Panc1 (cell line): Measurements from ENCODE around the gene LASP1. TPM values are rescaled to one million over a fixed set of nuclear protein-coding genes. Genes with fewer than 3 reads are reported as not detected.
A peak's percentile ranks its signal among the peaks of the same experiment; 100 is the strongest.

ENCODE experiments used
- ATAC-seq: fragments of 200-7000 bp; cut with Tn5 transposase; 2 replicates; pipeline ENCODE4 v1.9.1; 2020; ENCODE audit warnings: mild to moderate bottlenecking, moderate library complexity
- BruUV-seq: library from RNA; stranded (reverse); fragments of 400-500 nt; replicated peaks from 2 replicates; lab custom pipeline; 2021; lab: Mats Ljungman, UMichigan
- CTCF ChIA-PET: fragments of 300-600 bp; sonication (Branson Sonifier 250); formaldehyde crosslinking; loops from one replicate; lab custom pipeline; 2022; ENCODE audit warnings: antibody characterized with exemption; lab: Charles Lee
- POLR2A ChIA-PET: fragments of 300-600 bp; sonication (Branson Sonifier 250); formaldehyde crosslinking; loops from one replicate; lab custom pipeline; 2022; ENCODE audit warnings: antibody characterized with exemption; lab: Charles Lee
- DNase-seq: peaks from one replicate; pipeline ENCODE4 v3.0.0-alpha.2; 2010; ENCODE audit warnings: low read depth, low spot score
- H3K27ac ChIP-seq: 2 replicates; pipeline ENCODE4 v1.5.1; 2011; ENCODE audit warnings: mild to moderate bottlenecking, low read length, inconsistent platforms
- H3K27me3 ChIP-seq: fragments of 200-500 bp; sonication (Bioruptor generic); 2 replicates; pipeline ENCODE4 v1.6.0; 2014; ENCODE audit warnings: low read length, inconsistent platforms; ENCODE audit not compliant: control insufficient read depth, insufficient read depth
- H3K36me3 ChIP-seq: fragments of 200-500 bp; sonication (Bioruptor generic); 2 replicates; pipeline ENCODE4 v1.5.1; 2014; ENCODE audit warnings: inconsistent platforms, mild to moderate bottlenecking, low read length, moderate library complexity; ENCODE audit not compliant: control insufficient read depth, insufficient read depth
- H3K4me1 ChIP-seq: 2 replicates; pipeline ENCODE4 v1.5.1; 2011; ENCODE audit warnings: inconsistent platforms, mild to moderate bottlenecking, low read length, moderate library complexity; ENCODE audit not compliant: control insufficient read depth, insufficient read depth
- H3K4me3 ChIP-seq, 2 experiments: 2 replicates each; pipeline ENCODE4 v1.5.1; 2011 to 2012; ENCODE audit warnings: low read depth in 2 of 2, low read length in 2 of 2, mild to moderate bottlenecking in 2 of 2, inconsistent platforms in 1 of 2, moderate library complexity in 1 of 2
- H3K9me3 ChIP-seq: fragments of 200-500 bp; sonication (Bioruptor generic); 2 replicates; pipeline ENCODE4 v1.5.1; 2014; ENCODE audit warnings: low read depth, mild to moderate bottlenecking, inconsistent platforms, low read length, moderate library complexity; ENCODE audit not compliant: control insufficient read depth, insufficient read depth
- CTCF ChIP-seq: fragments of 450-650 bp; IDR thresholded peaks from 2 replicates; pipeline ENCODE4 v1.5.1; 2017; ENCODE audit warnings: mild to moderate bottlenecking
- POLR2AphosphoS5 ChIP-seq: IDR thresholded peaks from 2 replicates; pipeline ENCODE4 v1.6.1; 2012; ENCODE audit warnings: mild to moderate bottlenecking, low read depth, low read length, moderate library complexity
- SIN3A ChIP-seq: IDR thresholded peaks from 2 replicates; pipeline ENCODE4 v1.6.1; 2012; ENCODE audit warnings: low read depth, mild to moderate bottlenecking, low read length, moderate library complexity, borderline replicate concordance; ENCODE audit not compliant: insufficient read depth
- TCF7L2 ChIP-seq: IDR thresholded peaks from 2 replicates; pipeline ENCODE4 v1.6.1; 2011; ENCODE audit warnings: mild to moderate bottlenecking, low read depth, low read length, inconsistent platforms
- in situ Hi-C: cut with HindIII; loops from 2 replicates; pipeline ENCODE4 v1.10.0; 2016; ENCODE audit warnings: low sequenced_read_pairs, low pct_unique_long_range_greater_than_20kb
- intact Hi-C: fragments of 100-400 bp; cut with micrococcal nuclease; formaldehyde crosslinking; loops from one replicate; pipeline ENCODE4 v1.10.0; 2022; ENCODE audit not compliant: unreplicated experiment
- total RNA-seq: library from RNA; stranded (reverse); gene quantifications from one replicate; pipeline ENCODE4 v1.2.1, GENCODE V29; 2021; ENCODE audit not compliant: unreplicated experiment
- TF ChIP-seq, protein P1 (sequence below), 2 experiments: IDR thresholded peaks; 2 replicates each; pipeline ENCODE4 v1.6.1; 2011 to 2012; ENCODE audit warnings: low read depth in 2 of 2, control low read depth in 1 of 2, low read length in 1 of 2, mild to moderate bottlenecking in 1 of 2, moderate library complexity in 1 of 2; ENCODE audit not compliant: insufficient read depth in 1 of 2

The LASP1 gene
- total RNA-seq, 1 experiment from 2014 or later = 112 TPM

GRCh38 chr17:38872027-38872511 lies 2.2 kb downstream of the LASP1 start:
- no peaks in the 10 kb centered on the region for H3K9me3 ChIP-seq
- H3K4me3 ChIP-seq = peak overlapping the region; percentile 87 to 94
- ChIA-PET POLR2A (no interaction called here), CTCF (no interaction called here)
- ATAC-seq (no peak), DNase-seq (no peak)
- TF ChIP-seq, protein P1, sequence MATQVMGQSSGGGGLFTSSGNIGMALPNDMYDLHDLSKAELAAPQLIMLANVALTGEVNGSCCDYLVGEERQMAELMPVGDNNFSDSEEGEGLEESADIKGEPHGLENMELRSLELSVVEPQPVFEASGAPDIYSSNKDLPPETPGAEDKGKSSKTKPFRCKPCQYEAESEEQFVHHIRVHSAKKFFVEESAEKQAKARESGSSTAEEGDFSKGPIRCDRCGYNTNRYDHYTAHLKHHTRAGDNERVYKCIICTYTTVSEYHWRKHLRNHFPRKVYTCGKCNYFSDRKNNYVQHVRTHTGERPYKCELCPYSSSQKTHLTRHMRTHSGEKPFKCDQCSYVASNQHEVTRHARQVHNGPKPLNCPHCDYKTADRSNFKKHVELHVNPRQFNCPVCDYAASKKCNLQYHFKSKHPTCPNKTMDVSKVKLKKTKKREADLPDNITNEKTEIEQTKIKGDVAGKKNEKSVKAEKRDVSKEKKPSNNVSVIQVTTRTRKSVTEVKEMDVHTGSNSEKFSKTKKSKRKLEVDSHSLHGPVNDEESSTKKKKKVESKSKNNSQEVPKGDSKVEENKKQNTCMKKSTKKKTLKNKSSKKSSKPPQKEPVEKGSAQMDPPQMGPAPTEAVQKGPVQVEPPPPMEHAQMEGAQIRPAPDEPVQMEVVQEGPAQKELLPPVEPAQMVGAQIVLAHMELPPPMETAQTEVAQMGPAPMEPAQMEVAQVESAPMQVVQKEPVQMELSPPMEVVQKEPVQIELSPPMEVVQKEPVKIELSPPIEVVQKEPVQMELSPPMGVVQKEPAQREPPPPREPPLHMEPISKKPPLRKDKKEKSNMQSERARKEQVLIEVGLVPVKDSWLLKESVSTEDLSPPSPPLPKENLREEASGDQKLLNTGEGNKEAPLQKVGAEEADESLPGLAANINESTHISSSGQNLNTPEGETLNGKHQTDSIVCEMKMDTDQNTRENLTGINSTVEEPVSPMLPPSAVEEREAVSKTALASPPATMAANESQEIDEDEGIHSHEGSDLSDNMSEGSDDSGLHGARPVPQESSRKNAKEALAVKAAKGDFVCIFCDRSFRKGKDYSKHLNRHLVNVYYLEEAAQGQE (IDR thresholded peaks at IDR 0.05; ENCODE audit: insufficient read depth in 1 of 2, low read depth in 2 of 2, low read length in 1 of 2) = no peak
- TF ChIP-seq SIN3A = no peak
- H3K36me3 ChIP-seq = no peaks in the 10 kb centered on the region; the same call in 1 of the 2 replicates
- intact Hi-C loops (no loop called here), in situ Hi-C loops (no loop called here)
- TSS peak; percentile 69 for BruUV-seq
- peak overlapping the region; percentile 88 for H3K27ac ChIP-seq
- H3K27me3 ChIP-seq = no peaks in the 10 kb centered on the region
- H3K4me1 ChIP-seq = peaks cover 46% of the 10 kb centered on the region

GRCh38 chr17:38872671-38873385 lies 3.0 kb downstream of the LASP1 start:
- H3K36me3 ChIP-seq = no peaks in the 10 kb centered on the region; the same call in 1 of the 2 replicates
- no TSS peak for BruUV-seq
- DNase-seq (no peak), ATAC-seq (no peak)
- H3K4me3 ChIP-seq = no peak overlapping the region
- H3K27ac ChIP-seq = peak overlapping the region; percentile 88; the same call in 1 of the 2 replicates
- in situ Hi-C loops = no loop called here
- CTCF ChIA-PET = no interaction called here
- H3K9me3 ChIP-seq = no peaks in the 10 kb centered on the region
- H3K4me1 ChIP-seq = peaks cover 54% of the 10 kb centered on the region
- TF ChIP-seq, protein P1 (IDR thresholded peaks at IDR 0.05; ENCODE audit: insufficient read depth in 1 of 2, low read depth in 2 of 2, low read length in 1 of 2) = no peak
- TF ChIP-seq SIN3A = no peak
- no peak for TF ChIP-seq POLR2AphosphoS5
- no peak for TF ChIP-seq TCF7L2
- no peak for TF ChIP-seq CTCF
- intact Hi-C loops = no loop called here
- POLR2A ChIA-PET = no interaction called here
- H3K27me3 ChIP-seq = no peaks in the 10 kb centered on the region
